Mammary epithelial cell (primary cell): ENCODE data around the gene PHC2.

Experiments
- EZH2 ChIP-seq: IDR thresholded peaks from 2 replicates; pipeline ENCODE4 v1.6.1; 2012; ENCODE audit warnings: low read length, inconsistent platforms, borderline replicate concordance
- TF ChIP-seq, protein P1 (sequence below), 2 donors: IDR thresholded peaks in 1 of 2; conservative IDR thresholded peaks in 1 of 2; 2 replicates each; pipeline ENCODE4 v1.5.1; 2011 to 2012; ENCODE audit warnings: inconsistent platforms in 2 of 2, low read length in 2 of 2, mild to moderate bottlenecking in 2 of 2, control low read depth in 1 of 2, low read depth in 1 of 2; ENCODE audit not compliant: insufficient read depth in 1 of 2; ENCODE audit errors: extremely low read depth in 1 of 2

DNA sequence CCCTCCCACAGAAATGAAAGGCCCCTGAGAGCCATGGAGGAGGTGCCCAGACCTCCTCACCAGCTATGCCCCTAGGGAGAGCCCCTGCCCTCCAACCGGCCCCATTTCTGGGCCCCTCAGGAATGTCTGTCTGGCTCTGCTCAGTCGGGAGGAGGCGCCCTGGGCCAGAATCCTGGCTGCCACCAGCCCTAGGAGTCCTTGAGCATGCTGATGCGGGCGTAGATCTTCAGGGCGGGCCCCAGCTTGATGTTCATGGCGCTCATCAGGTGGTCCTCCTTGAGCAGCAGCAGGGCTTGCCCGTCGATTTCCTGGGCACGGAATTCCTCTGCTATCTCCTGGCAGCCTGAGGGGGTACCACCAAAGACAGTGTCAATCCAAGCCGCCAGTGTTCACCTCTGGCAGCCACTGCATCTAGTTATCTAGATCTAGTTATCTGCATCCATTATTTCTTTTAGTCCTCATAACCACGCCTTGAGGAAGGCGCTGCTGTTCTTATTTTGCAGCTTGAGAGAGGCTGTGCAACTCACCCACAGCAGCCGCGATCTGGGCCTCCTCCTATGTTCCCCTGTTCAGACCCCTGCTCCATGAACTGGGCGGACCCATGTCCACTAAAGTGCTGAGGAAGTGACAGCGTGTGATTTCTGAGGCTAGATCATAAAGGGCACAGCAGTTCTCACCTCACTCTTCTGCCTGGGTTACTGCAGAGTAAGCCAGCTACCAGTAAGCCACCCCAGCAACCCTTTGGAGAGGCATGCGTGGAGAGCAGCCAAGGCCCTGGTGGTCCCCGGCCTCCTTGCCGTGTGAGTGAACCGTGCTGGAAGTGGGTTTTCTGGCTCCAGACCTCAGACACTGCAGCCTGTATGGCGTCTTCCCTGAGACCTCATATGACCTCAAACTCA is 106.0 kb downstream of the PHC2 start:
- TF ChIP-seq, protein P1, sequence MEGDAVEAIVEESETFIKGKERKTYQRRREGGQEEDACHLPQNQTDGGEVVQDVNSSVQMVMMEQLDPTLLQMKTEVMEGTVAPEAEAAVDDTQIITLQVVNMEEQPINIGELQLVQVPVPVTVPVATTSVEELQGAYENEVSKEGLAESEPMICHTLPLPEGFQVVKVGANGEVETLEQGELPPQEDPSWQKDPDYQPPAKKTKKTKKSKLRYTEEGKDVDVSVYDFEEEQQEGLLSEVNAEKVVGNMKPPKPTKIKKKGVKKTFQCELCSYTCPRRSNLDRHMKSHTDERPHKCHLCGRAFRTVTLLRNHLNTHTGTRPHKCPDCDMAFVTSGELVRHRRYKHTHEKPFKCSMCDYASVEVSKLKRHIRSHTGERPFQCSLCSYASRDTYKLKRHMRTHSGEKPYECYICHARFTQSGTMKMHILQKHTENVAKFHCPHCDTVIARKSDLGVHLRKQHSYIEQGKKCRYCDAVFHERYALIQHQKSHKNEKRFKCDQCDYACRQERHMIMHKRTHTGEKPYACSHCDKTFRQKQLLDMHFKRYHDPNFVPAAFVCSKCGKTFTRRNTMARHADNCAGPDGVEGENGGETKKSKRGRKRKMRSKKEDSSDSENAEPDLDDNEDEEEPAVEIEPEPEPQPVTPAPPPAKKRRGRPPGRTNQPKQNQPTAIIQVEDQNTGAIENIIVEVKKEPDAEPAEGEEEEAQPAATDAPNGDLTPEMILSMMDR (conservative IDR thresholded peaks at IDR 0.05 in 1 of 2, IDR thresholded peaks at IDR 0.05 in 1 of 2; ENCODE audit: extremely low read depth in 1 of 2, insufficient read depth in 1 of 2, low read depth in 1 of 2, low read length in 2 of 2), result no peak
- no peak for TF ChIP-seq EZH2
